Stimulated activated CD8-positive, alpha-beta memory T cell treated with anti-CD3 and anti-CD28 coated beads, Interleukin-4, amount 100 ng/mL, for 4 hours (primary cell): Measurements from ENCODE around the gene HS6ST3.
"Not testable (repeated sequence)": the region's sequence is repeated elsewhere in the genome, so short reads cannot be mapped to it uniquely, and the experiment has no call there.

ENCODE experiments used
- DNase-seq, 2 donors: peaks; one replicate each; pipeline ENCODE4 v3.0.0-alpha.2; 2020; ENCODE audit warnings: low read depth in 2 of 2, low spot score in 1 of 2

Gene HS6ST3

DNA sequence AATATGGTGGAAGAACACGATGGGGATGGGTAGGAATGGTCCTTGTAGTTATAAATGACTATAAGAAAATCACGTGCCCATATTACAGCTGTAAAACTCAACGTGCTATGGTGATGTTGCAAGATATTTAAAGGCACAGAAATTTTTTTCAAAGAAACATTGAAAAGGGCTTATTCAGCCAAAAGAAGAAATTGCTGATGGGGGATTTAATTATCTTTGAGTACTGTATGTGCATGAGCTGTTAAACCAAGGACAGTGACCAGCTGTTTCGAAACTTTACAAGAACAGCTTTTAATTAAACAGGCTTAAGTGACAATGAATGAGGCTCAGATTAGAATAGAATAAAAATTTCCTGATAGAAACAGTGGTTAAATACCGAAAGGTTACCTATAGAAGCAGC lies 339.0 kb downstream of the HS6ST3 start:
- DNase-seq: no peak

DNA sequence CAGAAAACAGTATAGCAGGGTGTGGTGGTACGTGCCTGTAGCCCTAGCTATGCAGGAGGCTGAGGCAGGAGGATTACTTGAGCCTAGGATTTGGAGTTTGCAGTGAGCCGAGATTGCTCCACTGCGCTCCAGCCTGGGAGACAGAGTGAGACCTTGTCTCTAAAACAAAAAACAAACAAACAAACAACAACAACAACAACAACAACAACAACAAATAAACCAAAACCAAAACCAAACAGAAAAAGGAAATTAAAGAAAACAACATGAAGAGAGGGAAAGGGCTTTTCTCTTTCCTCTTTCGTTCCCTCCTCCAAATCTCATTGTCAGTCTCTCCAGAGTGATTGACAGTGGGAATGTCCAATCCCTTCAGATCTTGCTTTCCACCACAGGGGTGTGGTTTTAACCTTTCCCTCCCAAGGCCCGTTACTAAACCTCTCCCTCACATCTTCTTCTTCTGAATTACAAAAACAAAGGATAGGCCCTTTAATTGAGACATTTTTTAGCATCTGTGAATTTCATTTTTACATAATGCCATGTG lies 341.2 kb downstream of the HS6ST3 start:
- no peak for DNase-seq

DNA sequence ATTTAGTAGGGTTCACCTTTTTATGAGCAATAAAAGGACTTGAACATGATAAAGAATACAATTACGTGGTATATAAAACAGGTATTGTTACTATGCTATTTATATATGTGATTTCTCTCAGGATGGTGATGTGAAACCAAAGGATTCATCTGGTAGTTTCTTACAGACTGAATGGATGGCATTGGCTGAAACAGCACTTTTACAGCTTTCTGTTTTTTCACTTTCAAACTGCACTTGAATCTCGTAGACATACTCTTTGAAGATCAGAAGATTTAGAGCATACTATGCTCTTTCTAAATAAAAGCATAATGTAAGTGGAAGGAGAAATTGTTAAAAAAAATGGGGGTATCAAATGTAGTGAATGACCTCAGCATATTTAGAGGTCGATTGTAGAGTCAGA lies 354.8 kb downstream of the HS6ST3 start:
- no peak for DNase-seq

DNA sequence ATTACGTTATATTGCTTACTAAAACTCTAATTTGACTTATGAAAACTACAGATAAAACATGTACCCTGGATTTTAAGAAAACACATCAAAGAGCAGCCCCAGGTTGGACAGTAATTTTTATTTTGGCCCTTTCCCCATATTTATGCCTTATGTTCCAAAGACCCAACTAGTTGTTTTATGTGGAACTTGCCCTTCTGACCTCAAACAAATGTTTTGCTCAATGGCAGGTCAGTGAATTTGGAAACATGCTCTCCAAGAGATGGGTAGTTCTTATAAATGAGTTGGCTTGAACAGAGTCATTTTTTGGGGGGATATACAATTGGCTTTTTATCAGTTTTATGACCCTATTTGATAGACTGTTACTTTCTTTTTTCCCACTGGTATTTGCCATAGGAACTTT lies 360.0 kb downstream of the HS6ST3 start:
- DNase-seq: no peak

DNA sequence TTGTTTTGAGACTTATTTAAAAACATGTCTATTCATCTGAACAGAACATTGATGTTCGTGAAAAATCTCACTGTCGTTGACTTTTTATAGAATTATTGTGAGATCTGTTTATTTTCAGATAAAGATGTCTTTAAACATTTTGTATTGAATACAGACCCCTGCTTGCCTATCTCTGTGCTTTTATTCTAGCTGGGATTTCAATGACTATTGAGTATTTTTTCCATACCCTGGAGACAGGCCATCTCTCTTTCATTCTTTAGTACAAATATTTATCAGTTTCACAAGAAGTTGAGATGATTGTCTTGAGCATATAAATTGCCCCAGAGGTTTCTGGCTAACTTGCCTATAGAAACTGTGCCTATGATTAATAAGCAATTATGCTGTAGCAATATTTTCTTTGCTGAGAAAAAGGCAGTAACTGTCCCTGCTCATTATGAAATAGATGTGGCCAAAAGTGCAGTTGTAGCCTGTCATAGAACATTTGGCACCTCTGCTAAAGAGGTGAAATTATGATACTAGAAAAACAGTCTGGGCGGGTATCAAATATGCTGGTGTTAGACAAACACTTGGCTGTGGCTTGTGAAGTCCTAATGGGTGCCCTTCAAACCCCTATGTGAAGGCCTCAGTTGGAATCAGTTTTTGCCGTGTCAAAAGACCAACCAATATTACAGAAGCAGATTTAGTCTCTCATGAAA lies 360.6 kb downstream of the HS6ST3 start:
- DNase-seq: no peak

DNA sequence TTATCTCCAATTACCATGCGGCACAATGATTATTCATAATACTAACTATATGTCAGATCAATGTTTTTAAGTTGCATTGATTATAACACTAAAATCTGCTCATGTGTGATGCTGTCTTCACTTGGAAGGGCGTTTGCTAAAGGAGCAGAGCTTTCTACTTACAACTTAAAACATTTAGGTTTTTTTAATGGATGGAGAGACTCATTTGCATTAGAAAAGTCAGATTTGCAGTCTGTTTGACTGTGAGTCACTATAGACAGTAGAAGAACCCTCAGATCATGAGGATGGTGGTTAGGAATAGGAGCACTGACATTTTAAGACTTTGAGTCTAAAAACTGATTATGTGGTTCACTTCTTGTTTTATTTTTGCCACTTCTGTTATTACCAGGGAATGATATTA lies 364.6 kb downstream of the HS6ST3 start:
- DNase-seq: no peak

DNA sequence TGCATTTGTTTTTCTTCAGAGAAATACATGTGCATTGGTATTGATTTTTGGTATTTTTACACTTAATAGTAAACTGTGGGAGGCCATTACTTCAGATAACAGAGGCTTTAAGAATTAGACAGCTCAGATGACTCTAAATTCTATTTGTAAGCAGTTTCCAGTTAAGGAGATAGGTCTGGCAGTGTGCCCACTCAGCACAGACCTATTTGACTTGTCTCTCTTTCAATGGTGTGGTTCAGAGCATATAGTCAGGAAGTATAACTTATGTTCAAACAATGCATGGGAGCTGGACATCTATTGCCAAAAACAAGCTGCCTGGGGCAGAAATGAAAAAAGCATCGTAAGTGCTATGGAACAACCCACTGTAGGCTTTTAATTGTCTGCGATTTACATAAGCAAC lies 370.7 kb downstream of the HS6ST3 start:
- DNase-seq: no peak

DNA sequence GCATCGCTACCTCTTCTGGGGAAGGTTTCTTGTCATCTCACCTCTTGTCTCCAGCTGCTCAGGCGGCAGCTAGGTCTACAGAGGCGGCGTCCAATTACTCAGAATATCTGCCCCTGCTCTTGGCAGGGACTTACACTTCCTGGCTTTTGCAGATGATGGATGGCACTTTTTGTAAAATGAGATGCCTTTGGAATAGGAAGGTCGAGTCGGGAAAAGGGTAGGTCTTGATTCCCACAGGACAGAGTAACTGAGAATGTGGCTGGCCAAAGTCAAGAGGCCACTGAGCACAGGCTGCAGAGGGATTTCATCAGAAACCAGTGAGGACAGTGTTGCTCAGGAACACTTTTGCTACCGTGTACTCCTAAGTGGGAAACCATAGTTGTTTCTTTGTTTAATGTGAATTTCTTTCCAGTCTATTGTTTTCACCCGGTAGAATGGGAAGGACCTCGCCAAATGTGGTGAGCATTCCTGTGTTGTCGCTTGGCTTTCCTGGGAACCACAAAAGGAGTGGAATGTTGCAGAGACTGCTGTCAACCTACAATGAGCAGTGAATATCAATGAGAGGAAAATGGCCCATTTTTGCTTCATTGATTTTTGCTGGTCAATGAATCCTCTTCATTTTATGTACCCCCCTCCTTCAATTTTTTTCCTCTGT lies 383.7 kb downstream of the HS6ST3 start:
- DNase-seq: no peak

DNA sequence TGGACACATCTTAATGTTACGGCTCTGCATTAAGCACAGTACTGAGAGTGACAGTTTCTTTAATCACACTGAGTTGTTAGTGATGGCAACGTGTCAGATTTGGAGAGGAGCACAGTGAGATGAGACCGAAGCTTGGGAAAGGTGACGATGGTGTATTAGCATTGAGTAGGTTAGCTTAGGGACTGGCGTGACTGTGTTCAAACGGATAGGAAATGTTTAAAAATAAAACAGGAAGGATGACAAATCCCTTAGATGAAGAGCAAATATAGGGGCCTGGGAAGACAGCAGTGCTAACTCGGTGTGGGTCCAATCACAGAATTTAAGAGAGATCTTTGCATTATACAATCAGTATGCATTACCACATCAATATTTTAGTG lies 384.3 kb downstream of the HS6ST3 start:
- DNase-seq: no peak

DNA sequence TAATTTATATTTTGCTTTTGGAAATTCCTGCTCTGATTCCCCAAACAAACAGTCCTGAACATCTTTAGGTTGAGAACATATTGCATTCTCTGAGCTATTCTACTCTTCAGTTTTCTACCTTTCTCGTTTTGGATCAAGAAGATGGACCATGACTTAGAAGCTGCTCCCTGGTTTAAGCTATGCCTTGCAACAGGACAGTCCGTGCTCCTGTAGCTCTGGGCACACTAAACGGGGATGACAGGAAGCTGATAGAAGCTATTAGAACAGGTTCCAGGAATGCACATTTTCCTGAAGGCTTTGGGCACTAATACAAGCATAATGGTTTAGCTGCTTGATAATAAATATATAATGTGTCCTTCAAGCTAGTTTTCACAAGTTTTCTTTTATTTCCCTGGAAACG lies 385.2 kb downstream of the HS6ST3 start:
- no peak for DNase-seq

DNA sequence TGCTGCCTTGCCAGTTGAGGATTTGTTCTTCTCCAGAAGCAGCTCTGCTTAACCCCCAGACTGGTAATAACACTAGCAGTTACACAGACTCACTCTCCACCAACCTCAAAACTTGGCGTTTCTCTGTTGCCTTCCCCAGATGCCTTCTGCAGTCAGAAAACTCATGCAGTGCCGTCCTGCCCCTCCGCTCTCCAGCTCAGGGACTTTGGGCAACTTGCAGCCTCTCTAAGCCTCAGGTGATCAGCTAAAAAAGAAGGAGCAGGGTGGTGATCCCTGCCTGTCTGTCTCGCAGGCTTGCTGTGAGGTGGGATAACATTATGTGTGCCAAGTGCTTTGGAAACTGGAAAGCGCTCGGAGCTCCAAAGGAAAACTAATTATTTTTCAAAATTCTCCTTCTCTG lies 391.6 kb downstream of the HS6ST3 start:
- no peak for DNase-seq

DNA sequence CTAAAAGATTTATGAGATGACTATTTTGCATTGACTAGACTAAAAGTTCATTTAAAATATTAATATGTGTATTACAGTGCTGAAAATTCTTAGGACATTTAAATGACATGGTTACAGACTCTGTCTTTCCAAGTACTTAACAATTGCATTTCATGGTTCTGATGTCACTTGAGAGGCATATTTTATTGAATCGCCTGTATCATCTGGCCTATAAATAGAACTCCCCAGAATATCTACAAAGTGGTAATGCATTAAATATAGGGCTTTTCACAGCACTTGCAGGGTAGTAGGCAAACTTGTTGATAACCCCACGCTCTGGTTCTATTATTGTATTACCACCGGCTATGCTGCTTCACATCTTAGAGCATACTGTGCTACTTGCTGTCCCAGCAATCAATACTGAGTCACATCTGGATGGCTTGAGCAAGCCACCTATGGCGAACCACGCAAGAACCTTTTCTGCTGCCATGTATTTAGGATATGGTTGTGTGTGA lies 400.6 kb downstream of the HS6ST3 start:
- DNase-seq: no peak

DNA sequence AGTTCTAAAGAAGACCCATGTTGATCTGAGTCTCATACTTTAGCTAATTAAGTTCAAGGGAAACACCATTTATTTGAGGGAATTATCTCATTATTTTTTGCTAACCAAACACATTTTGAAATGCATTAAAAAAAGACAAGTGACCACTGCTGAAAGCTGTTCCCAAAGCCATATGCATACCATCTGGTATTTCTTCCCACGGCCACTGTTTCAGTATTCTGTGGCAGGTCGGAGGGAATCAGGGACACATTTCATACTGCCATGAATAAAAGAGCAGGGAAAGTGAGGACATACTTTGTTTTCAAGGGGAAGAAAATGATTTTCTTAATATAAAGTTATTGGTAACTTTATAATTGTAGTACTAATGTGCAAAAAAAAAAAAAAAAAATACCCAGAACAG lies 401.2 kb downstream of the HS6ST3 start:
- DNase-seq: no peak

DNA sequence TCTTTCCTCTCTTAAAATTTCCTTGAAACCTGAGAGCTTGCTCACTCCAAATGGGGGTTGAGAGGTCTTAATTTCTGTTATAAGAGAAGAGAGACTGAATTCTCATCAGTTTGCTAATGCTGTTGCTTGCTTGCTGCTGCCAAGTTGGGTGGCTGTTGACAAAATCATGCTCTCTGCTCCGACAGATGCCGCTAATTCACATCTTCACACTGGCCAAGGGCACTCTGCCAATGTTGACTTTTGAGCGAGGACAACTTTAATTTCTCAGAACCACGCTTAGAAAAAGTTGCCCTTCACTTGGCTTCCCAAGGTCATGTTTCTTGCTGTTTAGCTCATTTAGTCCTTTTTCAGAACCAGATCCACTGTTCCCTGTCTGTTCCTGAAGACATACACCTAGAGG lies 402.9 kb downstream of the HS6ST3 start:
- DNase-seq: no peak

DNA sequence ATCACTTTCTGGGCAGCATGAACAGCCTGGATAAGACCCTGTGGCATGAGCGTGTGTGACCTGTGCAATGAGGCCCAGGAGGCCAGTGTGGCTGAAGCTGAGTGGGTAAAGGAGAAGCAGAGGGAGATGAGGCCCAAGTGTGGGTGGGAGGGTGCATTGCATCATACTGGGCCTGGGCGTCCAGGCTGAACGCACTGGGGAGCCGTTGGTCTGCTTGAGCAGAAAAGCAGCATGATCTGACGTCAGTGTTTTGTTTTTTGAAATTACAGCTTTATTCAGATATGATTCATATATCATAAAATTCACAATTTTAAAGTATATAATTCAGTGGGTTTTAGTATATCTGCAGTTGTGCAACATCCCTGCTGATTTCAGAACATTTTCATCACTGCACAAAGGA lies 409.7 kb downstream of the HS6ST3 start:
- DNase-seq: no peak

DNA sequence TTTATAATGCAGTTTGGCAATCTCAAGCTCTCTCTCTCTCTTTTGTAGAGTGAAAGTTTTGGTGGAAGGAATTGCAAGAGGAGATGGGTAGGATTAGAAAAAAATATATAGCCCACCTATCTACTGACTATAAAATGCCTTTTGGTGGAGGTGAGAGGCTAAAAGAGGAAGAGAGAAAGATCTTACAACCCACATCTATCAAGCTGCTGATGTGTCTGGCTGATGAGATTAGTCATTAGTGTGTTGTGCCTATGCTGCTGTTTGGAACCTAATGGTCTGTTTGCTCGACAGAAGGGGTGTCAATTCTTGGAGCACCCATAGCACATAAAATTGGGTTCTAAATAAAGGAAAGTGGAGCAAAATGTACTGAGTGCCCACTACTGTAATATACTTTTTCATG lies 411.0 kb downstream of the HS6ST3 start:
- no peak for DNase-seq

DNA sequence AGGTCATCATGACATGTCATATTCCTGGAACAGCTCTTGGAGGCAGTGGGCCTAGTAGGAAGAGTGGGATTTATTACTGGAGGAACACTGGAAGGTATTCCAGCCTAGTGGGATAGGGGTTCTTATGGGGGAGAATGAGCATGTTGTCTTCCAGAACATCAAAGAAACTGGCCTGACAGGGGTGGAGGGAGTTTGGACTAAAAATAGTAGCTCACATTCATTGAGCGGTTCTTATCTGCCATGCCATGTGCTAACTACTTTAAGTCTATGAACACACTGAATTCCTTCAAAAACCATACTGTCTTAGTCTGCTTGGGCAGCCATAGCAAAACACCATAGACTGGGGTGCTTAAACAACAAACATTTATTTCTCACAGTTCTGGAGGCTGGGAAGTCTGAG lies 413.6 kb downstream of the HS6ST3 start:
- DNase-seq: no peak

DNA sequence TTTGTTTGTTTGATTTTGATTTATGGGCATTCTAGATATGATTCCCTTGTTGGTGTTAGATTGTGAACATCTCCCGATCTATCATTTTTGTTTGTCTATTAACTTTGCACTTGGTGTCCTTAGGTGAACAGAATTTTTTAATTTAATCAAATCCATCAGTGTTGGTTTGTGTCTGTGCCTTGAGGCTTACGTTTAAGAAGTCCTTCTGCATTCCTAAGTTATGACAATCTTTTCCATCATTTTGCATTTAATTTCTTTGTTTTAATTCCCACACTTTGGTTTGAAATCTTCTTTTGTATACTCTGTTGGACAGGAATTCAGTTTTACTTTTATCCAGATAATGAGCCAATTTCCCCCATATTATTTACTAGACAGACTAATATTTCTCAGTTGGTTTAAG lies 421.7 kb downstream of the HS6ST3 start:
- no peak for DNase-seq

DNA sequence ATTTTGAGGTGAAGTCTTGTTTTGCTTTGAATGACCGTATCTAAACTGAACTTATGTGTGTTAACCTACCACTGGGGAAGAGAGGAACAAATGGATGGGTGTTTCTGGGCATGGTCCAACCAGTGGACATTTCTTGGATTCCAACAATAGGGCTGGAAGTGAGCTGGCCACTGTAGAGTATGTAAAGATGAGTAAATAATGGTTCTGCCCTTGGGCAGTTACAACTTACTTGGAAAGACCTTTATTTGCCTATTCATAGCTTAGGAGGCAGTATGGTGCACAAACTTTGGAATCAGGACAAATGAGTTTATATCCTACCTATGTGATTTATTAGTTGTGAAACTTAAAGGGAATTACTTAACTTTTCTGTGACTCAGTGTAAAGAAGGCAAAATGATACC lies 429.5 kb downstream of the HS6ST3 start:
- DNase-seq: no peak

DNA sequence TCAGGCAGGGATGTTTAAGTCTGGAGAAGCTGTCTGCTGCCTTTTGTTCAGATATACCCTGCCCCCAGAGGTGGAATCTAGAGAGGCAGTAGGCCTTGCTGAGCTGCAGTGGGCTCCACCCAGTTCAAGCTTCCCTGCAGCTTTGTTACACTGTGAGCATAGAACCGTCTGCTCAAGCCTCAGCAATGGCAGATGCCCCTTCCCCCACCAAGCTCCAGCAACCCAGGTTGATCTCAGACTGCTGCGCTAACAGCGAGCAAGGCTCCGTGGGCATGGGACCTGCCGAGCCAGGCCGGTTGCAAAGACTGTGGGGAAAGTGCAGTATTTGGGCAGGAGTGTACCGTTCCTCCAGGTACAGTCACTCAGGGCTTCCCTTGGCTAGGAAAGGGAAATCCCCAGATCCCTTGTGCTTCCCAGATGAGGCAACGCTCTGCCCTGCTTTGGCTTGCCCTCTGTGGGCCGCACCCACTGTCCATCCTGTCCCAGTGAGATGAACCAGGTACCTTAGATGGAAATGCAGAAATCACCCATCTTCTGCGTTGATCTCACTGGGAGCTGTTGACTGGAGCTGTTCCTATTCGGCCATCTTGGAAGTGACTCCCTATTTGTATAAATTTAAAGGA lies 434.6 kb downstream of the HS6ST3 start:
- not testable (repeated sequence) for DNase-seq

DNA sequence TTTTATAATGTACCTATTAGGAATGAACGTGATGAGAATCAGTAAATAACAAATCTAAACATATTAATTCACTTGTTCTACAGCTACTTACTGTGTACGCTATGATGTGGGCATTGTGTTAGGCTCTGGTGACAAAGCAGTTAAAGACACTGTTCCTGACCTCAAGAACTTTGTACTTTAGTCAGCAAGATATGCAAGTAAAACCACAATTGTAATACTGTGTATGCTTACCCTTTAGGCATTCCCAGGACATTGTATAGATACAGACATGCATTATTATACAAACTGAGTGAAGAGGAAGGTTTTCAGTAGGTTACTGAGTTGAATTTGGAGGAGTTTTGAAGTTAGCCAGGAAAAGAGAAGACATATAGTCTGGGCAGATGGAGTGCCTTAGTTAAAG lies 435.8 kb downstream of the HS6ST3 start:
- no peak for DNase-seq

DNA sequence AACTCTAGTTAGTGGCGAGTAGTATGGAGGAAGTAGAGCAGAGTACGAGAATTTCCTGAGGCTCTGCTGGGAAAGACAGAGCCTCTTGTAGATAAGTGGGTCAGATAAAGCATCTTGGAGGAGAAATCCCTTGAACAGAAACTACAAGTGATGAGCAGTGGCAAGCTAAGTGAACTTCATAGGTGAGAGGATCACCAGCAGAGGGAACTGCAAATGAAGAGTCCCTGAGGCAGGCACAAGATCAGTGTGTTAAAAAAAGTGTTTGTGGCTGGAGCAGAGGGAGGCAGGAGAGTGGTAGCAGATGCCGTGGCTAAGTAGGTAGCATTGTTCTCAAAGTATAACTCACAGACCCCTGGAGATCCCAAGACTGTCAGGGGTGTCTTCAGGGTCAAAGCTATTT lies 437.6 kb downstream of the HS6ST3 start:
- DNase-seq: no peak
